NCI-H1105 (cell line): Measurements from ENCODE around the gene SERPINA12.

ENCODE experiments used
- DNase-seq: peaks from one replicate; lab custom pipeline; 2025; lab: John Stamatoyannopoulos, UW

Gene SERPINA12

DNA sequence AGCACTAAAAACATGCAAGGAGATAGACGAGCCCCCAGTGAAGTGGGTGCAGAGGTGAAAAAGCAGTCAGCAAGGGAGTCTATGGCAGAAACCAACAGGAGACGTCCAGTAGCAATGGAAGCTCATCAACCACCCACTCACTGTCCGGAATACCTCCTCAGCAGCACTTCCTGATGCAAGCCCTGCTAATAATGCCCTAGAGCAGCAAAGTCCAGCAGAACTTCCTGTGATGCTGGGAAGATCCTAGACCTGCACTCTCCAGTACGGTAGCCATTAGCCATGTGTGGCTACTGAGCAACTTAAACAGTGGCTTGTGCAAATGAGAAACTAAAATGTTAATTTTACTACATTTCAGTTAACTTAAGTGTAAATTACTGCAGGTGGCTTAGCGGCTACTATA lies 44.2 kb downstream of the SERPINA12 start:
- no peak for DNase-seq

- DNase-seq = no peak
Observed at GRCh38 chr14:94464290-94464689, 45.0 kb downstream of the SERPINA12 start.

DNA sequence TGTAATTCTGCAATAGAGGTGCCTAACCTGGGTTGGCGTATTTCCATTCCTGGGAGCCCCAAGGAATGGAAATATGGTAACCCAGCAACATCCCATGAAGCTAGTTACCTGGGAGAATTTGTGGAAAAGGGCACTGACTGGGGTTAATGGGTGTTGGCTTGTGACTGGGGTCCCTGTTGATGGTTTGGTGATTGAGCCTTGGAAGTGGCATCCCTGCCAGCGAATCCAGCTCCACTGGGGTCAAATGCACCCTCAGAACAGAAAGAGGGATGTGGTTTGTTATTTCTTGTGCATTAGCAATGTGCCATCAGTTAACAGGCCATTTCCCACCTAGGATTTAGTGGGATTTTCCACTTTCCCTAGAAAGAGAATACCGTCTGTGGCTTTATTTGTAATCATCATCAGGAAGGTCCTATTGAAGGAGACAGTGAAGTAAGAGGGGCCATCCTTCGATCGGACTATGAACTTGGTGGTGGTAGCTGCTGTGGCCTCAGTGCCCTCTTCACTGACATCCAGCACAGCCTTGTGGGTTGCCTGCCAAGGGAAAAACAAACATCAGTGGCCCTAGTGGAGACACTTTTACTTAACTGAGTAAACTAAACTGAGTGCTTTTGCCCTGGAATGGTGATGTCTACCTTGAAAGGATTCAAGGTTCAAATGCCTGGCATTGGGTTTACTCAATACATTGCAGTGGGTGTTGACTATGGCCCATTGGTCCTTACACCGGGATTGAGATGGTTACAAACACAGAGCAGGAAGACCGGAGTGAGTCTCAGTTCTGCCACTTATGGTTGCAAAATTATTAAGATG lies 46.3 kb downstream of the SERPINA12 start:
- no peak for DNase-seq

DNA sequence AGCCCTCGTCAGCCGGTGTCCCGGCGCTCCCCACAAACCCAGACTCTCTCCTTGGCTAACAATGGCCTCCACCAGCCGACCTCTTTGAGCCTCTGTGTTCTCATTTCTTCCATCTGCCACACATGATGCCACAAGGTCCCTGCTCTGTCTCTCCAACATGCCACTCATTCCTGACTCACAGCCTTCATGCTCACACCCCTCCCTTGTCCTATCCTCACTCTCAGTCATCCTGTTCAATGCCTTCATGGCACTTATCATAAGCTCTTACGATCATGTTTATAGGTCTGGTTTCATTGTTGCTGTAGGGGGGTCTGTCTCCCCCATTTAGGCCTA lies 47.1 kb downstream of the SERPINA12 start:
- DNase-seq = no peak

GRCh38 chr14:94461526-94462218 lies 47.6 kb downstream of the SERPINA12 start:
- no peak for DNase-seq

- no peak for DNase-seq
Observed at GRCh38 chr14:94460631-94461416, 48.4 kb downstream of the SERPINA12 start.

- DNase-seq = no peak
Observed at GRCh38 chr14:94458558-94459205, 50.6 kb downstream of the SERPINA12 start.

DNA sequence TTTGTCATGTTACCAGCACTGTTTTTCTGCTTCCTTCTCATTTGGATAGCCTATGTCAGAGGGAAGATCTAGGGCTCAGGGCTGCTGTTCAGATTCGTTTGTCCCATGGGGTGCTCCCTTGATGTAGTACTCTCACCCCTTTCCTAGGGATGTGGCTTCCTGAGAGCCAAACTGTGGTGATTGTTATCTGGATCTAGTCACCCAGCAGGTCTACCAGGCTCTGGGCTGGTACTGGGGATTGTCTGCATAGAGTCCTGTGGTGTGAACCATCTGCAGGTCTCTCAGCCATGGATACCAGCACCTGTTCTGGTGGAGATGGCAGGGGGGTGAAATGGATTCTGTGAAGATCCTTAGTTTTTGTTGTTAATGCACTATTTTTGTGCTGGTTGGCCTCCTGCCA lies 51.2 kb downstream of the SERPINA12 start:
- DNase-seq = no peak

DNA sequence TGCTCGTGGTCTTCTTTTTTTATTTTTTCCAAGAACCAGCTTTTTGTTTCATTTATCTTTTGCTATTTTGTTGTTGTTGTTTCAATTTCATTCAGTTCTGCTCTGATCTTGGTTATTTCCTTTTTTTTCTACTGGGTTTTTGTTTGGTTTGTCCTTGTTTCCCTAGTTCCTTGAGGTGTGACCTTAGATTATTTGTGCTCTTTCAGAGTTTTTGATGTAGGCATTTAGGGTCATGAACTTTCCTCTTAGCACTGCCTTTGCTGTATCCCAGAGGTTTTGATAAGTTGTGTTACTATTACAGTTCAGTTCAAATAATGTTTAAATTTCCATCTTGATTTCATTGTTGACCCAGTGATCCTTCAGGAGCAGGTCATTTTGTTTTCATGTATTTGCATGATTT lies 53.3 kb downstream of the SERPINA12 start:
- no peak for DNase-seq

- no peak for DNase-seq
Observed at GRCh38 chr14:94451826-94452225, 57.4 kb downstream of the SERPINA12 start.

GRCh38 chr14:94451091-94451771 lies 58.0 kb downstream of the SERPINA12 start:
- no peak for DNase-seq

- no peak for DNase-seq
Observed at GRCh38 chr14:94450722-94451090, 58.6 kb downstream of the SERPINA12 start.

DNA sequence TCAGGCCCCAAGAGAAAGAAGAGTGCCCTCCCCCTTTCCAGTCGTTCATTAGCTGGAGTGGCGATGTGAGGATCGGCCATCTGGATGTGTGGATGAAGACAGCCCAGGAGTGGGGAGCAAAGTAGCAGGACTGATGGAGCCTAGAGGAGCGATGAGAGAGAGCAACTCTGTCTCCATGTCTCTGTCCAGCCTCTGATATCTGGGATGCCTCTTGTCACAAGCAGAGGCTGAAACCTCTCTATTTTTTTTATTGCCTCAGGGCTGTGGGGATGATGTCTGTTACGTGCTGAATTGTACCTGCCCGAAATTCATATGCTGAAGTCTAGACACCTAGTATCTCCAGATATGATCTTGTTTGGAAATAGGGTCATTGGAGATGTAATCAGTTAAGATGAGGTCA lies 59.3 kb downstream of the SERPINA12 start:
- no peak for DNase-seq

- peak; percentile 29 for DNase-seq
Observed at GRCh38 chr14:94448071-94448808, 61.0 kb downstream of the SERPINA12 start.

- no peak for DNase-seq
Observed at GRCh38 chr14:94447206-94447605, 62.1 kb downstream of the SERPINA12 start.

GRCh38 chr14:94446126-94446525 lies 63.1 kb downstream of the SERPINA12 start:
- no peak for DNase-seq

DNA sequence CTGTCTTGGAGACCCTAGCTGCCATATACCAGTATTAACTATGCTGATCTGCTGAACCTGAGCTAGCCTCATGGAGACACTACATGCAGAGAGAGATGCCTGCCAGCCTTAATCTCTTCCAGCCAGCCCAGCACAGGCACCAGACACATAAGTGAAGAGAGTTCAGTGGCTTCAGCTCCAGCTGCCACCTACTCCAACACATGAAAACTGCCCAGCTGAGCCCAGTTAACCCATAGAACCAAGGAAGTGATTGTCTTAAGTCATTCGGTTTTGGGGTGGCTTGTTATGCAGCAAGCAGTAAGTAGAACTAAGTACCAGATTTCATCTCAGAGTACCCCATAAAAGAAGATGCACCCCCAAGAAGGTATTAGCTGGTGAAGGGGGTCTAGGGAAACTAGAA lies 64.3 kb downstream of the SERPINA12 start:
- DNase-seq = no peak

DNA sequence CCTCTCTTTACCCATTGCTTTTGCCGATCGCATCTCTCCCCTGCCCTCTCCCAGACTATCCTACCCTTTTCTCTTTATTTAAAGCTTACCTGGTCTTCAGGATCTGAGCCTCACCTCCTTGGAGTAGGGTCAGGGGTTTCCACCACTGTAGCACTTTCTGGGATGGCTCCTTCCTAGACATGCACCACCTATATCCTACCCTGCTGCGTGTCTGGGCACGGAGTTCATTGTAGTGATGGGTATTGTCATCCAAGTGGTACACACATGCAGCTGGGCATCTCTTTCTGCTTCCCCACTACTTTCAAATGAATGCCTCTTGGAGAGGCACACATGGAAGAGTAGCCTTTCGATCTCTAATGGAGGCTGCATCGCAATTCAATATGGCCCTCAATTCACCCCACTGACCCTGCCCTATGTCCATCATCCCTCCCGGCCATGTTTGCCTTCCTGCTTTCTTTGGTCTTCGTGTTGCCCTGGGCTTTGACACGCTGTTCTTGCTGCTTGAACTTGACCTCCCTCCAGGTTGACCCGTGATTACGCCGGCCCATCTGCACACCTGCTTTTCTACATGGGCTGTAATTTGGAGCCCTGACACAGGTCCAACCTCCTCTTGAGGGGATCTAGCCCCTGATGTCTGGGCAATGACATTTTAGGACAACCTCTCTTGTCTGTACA lies 67.6 kb downstream of the SERPINA12 start:
- no peak for DNase-seq

DNA sequence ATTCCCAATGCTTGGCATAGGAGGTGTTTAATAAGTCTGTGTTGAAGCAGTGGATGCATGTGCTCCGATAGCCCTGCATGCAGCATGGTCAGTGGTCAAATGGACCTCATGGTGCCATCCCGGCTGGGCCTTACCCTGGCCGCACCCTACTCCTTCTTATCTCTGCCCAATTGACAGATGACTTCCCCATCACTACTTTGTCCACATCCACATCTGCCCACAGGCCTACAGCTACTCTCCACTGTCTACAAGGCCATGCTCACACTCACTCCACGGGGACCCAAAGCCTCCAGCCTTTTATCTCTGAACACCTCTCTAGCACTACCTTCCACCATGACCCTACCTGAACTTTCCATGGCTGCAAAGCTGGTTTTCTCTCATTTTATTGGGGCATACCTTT lies 68.1 kb downstream of the SERPINA12 start:
- no peak for DNase-seq

- no peak for DNase-seq
Observed at GRCh38 chr14:94439453-94440057, 69.7 kb downstream of the SERPINA12 start.
